Ishikawa (cell line): ENCODE data around the gene UGT1A8.
"Not testable (repeated sequence)": the region's sequence is repeated elsewhere in the genome, so short reads cannot be mapped to it uniquely, and the experiment has no call there.

Experiments used
- CEBPB ChIP-seq: IDR thresholded peaks from 2 replicates; pipeline ENCODE4 v1.6.1; 2012
- CREB1 ChIP-seq: IDR thresholded peaks from 2 replicates; pipeline ENCODE4 v1.6.1; 2012; ENCODE audit warnings: low read depth
- EGR1 ChIP-seq: IDR thresholded peaks from 2 replicates; pipeline ENCODE4 v1.6.1; 2012
- EP300 ChIP-seq: IDR thresholded peaks from 2 replicates; pipeline ENCODE4 v1.6.1; 2012; ENCODE audit warnings: borderline replicate concordance
- FOXM1 ChIP-seq: IDR thresholded peaks from 2 replicates; pipeline ENCODE4 v1.6.1; 2012; ENCODE audit warnings: low read depth, borderline replicate concordance
- MAX ChIP-seq: IDR thresholded peaks from 2 replicates; pipeline ENCODE4 v1.6.1; 2012
- NFIC ChIP-seq: IDR thresholded peaks from 2 replicates; pipeline ENCODE4 v1.6.1; 2012
- RAD21 ChIP-seq: IDR thresholded peaks from 2 replicates; pipeline ENCODE4 v1.6.1; 2012; ENCODE audit warnings: low read depth
- REST ChIP-seq: IDR thresholded peaks from 2 replicates; pipeline ENCODE4 v1.6.1; 2012; ENCODE audit warnings: low read depth, mild to moderate bottlenecking
- TAF1 ChIP-seq: IDR thresholded peaks from 2 replicates; pipeline ENCODE4 v1.6.1; 2012; ENCODE audit warnings: low read depth, mild to moderate bottlenecking
- TCF12 ChIP-seq: IDR thresholded peaks from 2 replicates; pipeline ENCODE4 v1.6.1; 2012; ENCODE audit warnings: low read depth
- TEAD4 ChIP-seq: IDR thresholded peaks from 2 replicates; pipeline ENCODE4 v1.6.1; 2012
- USF1 ChIP-seq: IDR thresholded peaks from 2 replicates; pipeline ENCODE4 v1.6.1; 2012
- YY1 ChIP-seq: IDR thresholded peaks from 2 replicates; pipeline ENCODE4 v1.6.1; 2012; ENCODE audit warnings: low read depth
- ZBTB7A ChIP-seq: IDR thresholded peaks from 2 replicates; pipeline ENCODE4 v1.6.1; 2012; ENCODE audit warnings: low read depth

The UGT1A8 gene

DNA sequence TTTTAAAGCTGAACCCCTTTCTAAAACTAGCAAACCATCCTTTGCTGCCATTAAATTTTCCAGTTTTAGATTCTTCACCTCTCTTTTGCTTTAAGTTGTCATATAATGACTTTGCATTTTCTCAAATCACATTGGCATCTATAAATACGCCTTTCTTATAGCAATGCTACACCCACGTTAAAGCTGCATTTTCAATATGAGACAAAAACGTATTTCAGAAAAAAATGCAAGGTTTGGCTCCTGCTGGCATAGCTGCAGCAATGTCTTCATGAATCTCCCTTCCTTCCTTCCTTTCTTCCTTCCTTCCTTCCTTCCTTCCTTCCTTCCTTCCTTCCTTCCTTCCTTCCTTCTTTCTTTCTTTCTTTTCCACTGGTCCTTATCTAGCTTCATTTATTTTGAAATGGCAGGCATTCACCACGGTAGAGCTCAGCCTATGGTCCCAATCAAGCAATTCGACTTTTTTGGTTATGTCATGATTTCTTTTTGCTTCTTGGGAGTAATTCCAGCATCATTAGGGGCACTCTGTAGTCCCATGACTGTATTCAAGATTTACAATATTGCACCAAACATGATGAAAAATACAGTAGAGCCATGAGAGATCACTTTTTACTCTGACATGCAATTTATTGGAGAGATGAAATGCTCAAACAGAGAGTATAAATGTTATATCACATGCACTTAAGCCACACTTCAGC lies 10.0 kb downstream of the UGT1A8 start:
- TF ChIP-seq CREB1 (no peak), FOXM1 (no peak), RAD21 (no peak)

- TF ChIP-seq TEAD4, EP300, TAF1: not testable (repeated sequence)
Observed at GRCh38 chr2:233636306-233636705, 18.9 kb downstream of the UGT1A8 start, which contains the start of gene UGT1A10. Gene UGT1A10, plus strand, starts transcription at chr2:233636448. Its CDS starts 75 bp downstream, at chr2:233636523.

GRCh38 chr2:233638836-233639235 lies 21.4 kb downstream of the UGT1A8 start:
- no peak for TF ChIP-seq TEAD4
- no peak for TF ChIP-seq RAD21
- no peak for TF ChIP-seq CREB1
- no peak for TF ChIP-seq NFIC
- TF ChIP-seq CEBPB: no peak
- TF ChIP-seq TCF12: no peak
- TF ChIP-seq EGR1: no peak
- TF ChIP-seq REST: no peak
- no peak for TF ChIP-seq USF1
- TF ChIP-seq FOXM1: no peak
- no peak for TF ChIP-seq MAX
- no peak for TF ChIP-seq ZBTB7A

DNA sequence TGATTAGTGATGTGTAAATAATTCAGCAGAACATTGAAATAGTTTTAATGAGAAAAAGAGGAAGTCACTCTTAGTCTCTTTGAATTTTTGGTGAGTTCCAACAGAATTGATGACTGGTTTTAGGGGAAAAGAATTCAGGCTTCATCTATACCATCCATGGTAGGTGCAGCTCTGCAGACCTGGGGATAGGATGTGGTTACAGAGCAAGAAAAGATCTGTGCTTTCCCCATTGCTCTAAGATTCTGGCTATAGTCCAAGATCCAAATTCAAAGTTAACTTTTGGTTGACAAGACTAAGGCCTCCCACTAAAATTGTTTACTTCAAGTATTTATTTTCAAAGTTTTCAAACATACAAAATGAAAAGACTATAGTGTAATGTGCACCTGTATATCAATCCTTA lies 22.4 kb downstream of the UGT1A8 start:
- TF ChIP-seq RAD21: no peak
- no peak for TF ChIP-seq FOXM1
- no peak for TF ChIP-seq NFIC
- no peak for TF ChIP-seq YY1
- no peak for TF ChIP-seq MAX
- no peak for TF ChIP-seq EP300
- TF ChIP-seq REST: no peak
- TF ChIP-seq USF1: no peak
- no peak for TF ChIP-seq EGR1
- TF ChIP-seq TAF1: no peak
- TF ChIP-seq CEBPB: no peak
- no peak for TF ChIP-seq TEAD4
- TF ChIP-seq TCF12: no peak
- TF ChIP-seq ZBTB7A: no peak
- TF ChIP-seq CREB1: no peak

- TF ChIP-seq EGR1 (no peak), EP300 (no peak), RAD21 (peak; percentile 26; the same call in 1 of the 2 replicates), TEAD4 (no peak), YY1 (no peak)
Observed at GRCh38 chr2:233643128-233643527, 25.7 kb downstream of the UGT1A8 start.

GRCh38 chr2:233650981-233651380 lies 33.5 kb downstream of the UGT1A8 start:
- TF ChIP-seq FOXM1: no peak
- TF ChIP-seq TCF12: no peak
- TF ChIP-seq ZBTB7A: no peak
- TF ChIP-seq EGR1: no peak
- TF ChIP-seq TEAD4: no peak
- no peak for TF ChIP-seq EP300
- no peak for TF ChIP-seq CEBPB
- no peak for TF ChIP-seq TAF1
- no peak for TF ChIP-seq CREB1
- no peak for TF ChIP-seq REST
- no peak for TF ChIP-seq MAX
- TF ChIP-seq NFIC: no peak
- TF ChIP-seq RAD21: no peak
- TF ChIP-seq YY1: no peak
